ENCODE results near the gene TEX2. TPM values are rescaled to one million over a fixed set of nuclear protein-coding genes. Genes with fewer than 3 reads are reported as not detected.

Gene TEX2
- total RNA-seq, 6 donors from 2014 or later: 42.3 to 96.1 (median 53.4) TPM

DNA sequence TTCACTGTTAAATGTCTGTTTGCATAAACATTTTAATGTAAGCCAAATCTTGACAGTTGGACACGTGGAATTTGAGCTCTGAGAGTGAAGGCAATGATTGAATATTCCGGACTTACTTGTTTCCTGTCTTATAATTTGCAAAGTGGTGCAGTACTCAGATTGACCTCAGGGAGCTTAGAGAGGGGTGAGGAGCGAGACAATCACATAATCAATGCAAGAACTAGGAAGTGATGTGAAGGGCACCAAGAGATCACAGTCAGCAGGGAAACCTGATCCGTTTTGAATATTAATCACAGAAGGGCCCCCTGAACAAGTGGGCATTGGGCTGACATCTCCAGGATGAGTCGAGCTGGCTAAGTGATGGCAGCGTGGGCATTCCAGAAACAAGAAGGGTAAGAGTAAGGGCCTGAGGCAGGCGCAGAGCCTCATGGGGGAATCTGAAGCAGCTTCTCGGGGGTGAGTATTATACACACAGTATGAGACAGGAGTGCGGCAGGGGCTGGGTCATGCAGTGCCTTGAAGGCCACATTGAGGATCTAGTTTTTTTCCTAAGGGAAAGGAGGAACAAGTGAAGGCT lies 26.1 kb downstream of the TEX2 start:
- Histone ChIP-seq H3K4me3 (no peak overlapping the region), H3K4me1 (peaks cover 14 to 27% (median 19%) of the 10 kb centered on the region in 4 donors), H3K9me3 (no peaks in the 10 kb centered on the region), H3K36me3 (no peaks in the 10 kb centered on the region), H3K27me3 (no peaks in the 10 kb centered on the region), H3K27ac (no peak overlapping the region)
- ATAC-seq (ENCODE audit: low FRiP score in 2 of 2) (no peak), DNase-seq (no peak)
- 76 to 83% methylated on average over 9 of the region's 9 CpGs for WGBS, 2 donors
- TF ChIP-seq EP300 (IDR thresholded peaks at IDR 0.05) (no peak), POLR2A (IDR thresholded peaks at IDR 0.05) (no peak), CTCF (IDR thresholded peaks at IDR 0.05) (peak in 1 of 6 experiments; percentile 19), POLR2AphosphoS5 (IDR thresholded peaks at IDR 0.05) (no peak)

DNA sequence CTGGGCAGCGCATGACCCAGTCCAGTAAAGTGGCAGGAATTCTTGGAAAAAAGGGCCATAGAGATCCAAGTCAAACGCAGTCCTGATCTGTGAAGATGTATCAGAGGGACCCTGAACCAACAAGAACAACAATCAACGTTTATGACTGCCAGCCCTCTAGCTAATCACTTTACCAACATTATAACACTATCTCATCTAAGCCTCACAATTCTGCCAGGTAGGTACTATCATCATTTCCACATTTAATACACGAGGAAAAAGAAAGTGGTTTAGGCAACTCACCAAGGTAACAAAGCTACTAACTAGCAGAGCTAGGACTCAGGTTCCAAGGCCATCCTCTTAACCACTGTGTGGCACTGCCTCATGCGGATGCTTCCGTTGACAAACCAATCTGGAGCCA lies 28.1 kb downstream of the TEX2 start:
- ATAC-seq (ENCODE audit: low FRiP score in 2 of 2): no peak
- Histone ChIP-seq H3K9me3 (no peaks in the 10 kb centered on the region), H3K27me3 (no peaks in the 10 kb centered on the region), H3K36me3 (no peaks in the 10 kb centered on the region), H3K4me1 (peaks cover 9 to 23% (median 18%) of the 10 kb centered on the region in 4 donors), H3K4me3 (no peak overlapping the region), H3K27ac (no peak overlapping the region)
- no peak for TF ChIP-seq CTCF (IDR thresholded peaks at IDR 0.05)
- TF ChIP-seq POLR2A (IDR thresholded peaks at IDR 0.05): no peak
- TF ChIP-seq POLR2AphosphoS5 (IDR thresholded peaks at IDR 0.05): no peak
- no peak for TF ChIP-seq EP300 (IDR thresholded peaks at IDR 0.05)
- no peak for DNase-seq
- WGBS, 2 donors: 86 to 92% methylated on average over 6 of the region's 6 CpGs

DNA sequence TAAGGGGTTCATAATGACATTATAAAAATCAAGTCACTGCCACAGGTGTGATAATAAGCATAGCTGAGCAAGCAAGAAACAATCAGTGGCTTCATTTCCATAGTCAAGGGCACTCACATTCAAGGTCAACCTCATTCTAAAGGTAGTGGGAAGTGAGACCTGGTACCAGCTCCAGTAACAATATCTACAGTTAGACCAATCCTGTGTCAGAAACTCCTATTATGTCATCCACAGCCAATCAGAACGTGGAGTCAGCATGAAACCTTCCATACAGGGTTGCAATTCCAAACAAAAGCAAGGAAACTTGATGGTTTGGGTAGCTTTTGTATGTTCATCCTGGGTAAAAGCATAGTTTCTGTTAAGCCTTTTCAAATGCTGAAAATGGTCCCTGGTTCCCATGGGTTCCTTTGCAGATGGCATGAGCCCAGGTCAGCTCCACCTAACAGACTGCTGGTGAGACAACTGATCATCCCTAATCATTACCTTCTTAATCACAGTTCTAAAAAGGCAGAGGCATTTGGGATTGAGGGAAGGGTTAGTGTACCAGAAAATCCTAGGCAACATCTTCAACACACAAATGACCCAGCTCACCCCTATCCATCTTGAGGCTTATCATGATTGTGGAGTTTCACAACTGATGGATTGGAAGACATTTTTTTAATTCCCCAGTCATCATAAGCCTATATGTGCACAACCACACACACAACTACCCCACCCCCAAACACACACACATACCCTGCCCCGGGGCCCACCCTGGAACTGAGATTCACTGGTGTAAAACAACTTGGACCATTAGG lies 30.4 kb downstream of the TEX2 start:
- H3K9me3 ChIP-seq: no peaks in the 10 kb centered on the region
- H3K4me1 ChIP-seq: peaks cover 7 to 20% (median 16%) of the 10 kb centered on the region in 4 donors
- ATAC-seq (ENCODE audit: low FRiP score in 2 of 2) (no peak), DNase-seq (no peak)
- H3K27ac ChIP-seq: no peak overlapping the region
- TF ChIP-seq EP300 (IDR thresholded peaks at IDR 0.05): no peak
- no peak for TF ChIP-seq CTCF (IDR thresholded peaks at IDR 0.05)
- TF ChIP-seq POLR2A (IDR thresholded peaks at IDR 0.05): no peak
- no peak for TF ChIP-seq POLR2AphosphoS5 (IDR thresholded peaks at IDR 0.05)
- H3K27me3 ChIP-seq: no peaks in the 10 kb centered on the region
- H3K36me3 ChIP-seq: no peaks in the 10 kb centered on the region
- 98 to 100% methylated on average over 2 of the region's 2 CpGs for WGBS, 2 donors
- no peak overlapping the region for H3K4me3 ChIP-seq

DNA sequence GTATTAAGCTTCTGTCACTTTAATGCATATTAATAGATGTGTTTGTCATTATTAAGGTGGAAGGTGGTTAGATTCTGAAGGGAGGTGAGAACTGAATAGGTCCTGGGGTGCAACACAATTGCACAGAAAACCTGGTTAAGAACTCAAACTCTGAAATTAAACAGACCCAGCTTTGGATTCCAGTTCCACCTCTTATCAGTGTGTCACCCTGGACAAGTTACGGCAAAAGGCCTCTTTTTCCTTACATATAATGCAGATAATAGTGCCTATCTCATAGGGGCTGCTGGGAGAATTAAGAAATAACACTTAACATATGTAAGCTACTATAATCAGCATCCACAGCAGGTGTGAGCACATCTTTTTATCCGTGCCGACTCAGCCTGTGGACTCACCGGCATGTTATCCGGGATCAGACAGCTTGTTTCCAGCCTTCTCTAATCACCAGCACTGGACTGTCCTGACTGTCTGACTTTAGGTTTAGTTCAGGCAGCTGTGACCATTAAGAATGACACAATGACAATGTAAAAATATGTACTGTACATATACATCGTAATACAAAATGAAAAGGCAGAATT lies 31.4 kb downstream of the TEX2 start:
- ATAC-seq (ENCODE audit: low FRiP score in 2 of 2): no peak

More for the DNA sequence above, 31.4 kb downstream of the TEX2 start:
- no peaks in the 10 kb centered on the region for H3K9me3 ChIP-seq
- no peak for TF ChIP-seq CTCF (IDR thresholded peaks at IDR 0.05)
- TF ChIP-seq EP300 (IDR thresholded peaks at IDR 0.05): no peak
- no peak for TF ChIP-seq POLR2AphosphoS5 (IDR thresholded peaks at IDR 0.05)
- TF ChIP-seq POLR2A (IDR thresholded peaks at IDR 0.05): no peak
- H3K27ac ChIP-seq: peak overlapping the region in 2 of 4 donors; percentile 43 to 49
- whole genome bisulfite sequencing, 2 donors: 87 to 91% methylated on average over 6 of the region's 6 CpGs
- no peak for DNase-seq
- H3K4me1 ChIP-seq: peaks cover 7 to 23% (median 16%) of the 10 kb centered on the region in 4 donors
- H3K36me3 ChIP-seq: no peaks in the 10 kb centered on the region
- H3K4me3 ChIP-seq: no peak overlapping the region
- no peaks in the 10 kb centered on the region for H3K27me3 ChIP-seq
